ENCODE data around the gene HIPK4.
"Not testable (repeated sequence)": the region's sequence is repeated elsewhere in the genome, so short reads cannot be mapped to it uniquely, and the experiment has no call there.

The HIPK4 gene

GRCh38 chr19:40333083-40333482 lies 56.9 kb downstream of the HIPK4 start:
- not testable (repeated sequence) for DNase-seq

- no peak for DNase-seq
These were observed 57.3 kb downstream of the HIPK4 start for GRCh38 chr19:40332669-40333068.

- DNase-seq, result no peak
These were observed 58.9 kb downstream of the HIPK4 start for GRCh38 chr19:40331052-40331451.
